Kidney (tissue), 22 donors: ENCODE results near the gene RANGRF. TPM values are rescaled to one million over a fixed set of nuclear protein-coding genes. Genes with fewer than 3 reads are reported as not detected.

Experiments
- DNase-seq, 5 donors: peaks; one replicate each; pipeline ENCODE4 v3.0.0-alpha.2; 2013 to 2020
- FAIRE-seq: peaks from 2 replicates; lab custom pipeline; 2012; peaks lifted over from hg19 to GRCh38; lab: Jason Lieb, UNC
- H3K27ac ChIP-seq, 2 donors: one replicate each; pipeline ENCODE4 v1.7.0; 2013; ENCODE audit warnings: low read depth in 2 of 2, low read length in 2 of 2, inconsistent platforms in 1 of 2
- H3K27me3 ChIP-seq: one replicate; pipeline ENCODE4 v1.7.1; 2013; ENCODE audit warnings: low read length, inconsistent platforms; ENCODE audit not compliant: control insufficient read depth, insufficient read depth
- H3K36me3 ChIP-seq, 3 donors: one replicate each; pipeline versions ENCODE4 v1.7.0 to v1.7.1; 2013; ENCODE audit warnings: low read length in 3 of 3, control low read depth in 1 of 3, inconsistent platforms in 1 of 3; ENCODE audit not compliant: insufficient read depth in 3 of 3, control insufficient read depth in 2 of 3
- H3K4me1 ChIP-seq, 3 donors: one replicate each; pipeline versions ENCODE4 v1.7.0 to v1.7.1; 2013; ENCODE audit warnings: low read length in 3 of 3, inconsistent platforms in 1 of 3, low read depth in 1 of 3; ENCODE audit not compliant: control insufficient read depth in 2 of 3, insufficient read depth in 2 of 3
- H3K4me3 ChIP-seq, 3 donors: one replicate each; pipeline versions ENCODE4 v1.7.0 to v1.8.1; 2013; ENCODE audit warnings: low read length in 3 of 3, control low read depth in 1 of 3, inconsistent platforms in 1 of 3
- H3K9ac ChIP-seq, 3 donors: one replicate each; pipeline versions ENCODE4 v1.7.0 to v1.7.1; 2013; ENCODE audit warnings: low read length in 3 of 3, control low read depth in 1 of 3, inconsistent platforms in 1 of 3
- H3K9me3 ChIP-seq, 3 donors: one replicate each; pipeline versions ENCODE4 v1.7.0 to v1.7.1; 2013; ENCODE audit warnings: low read length in 3 of 3, control low read depth in 1 of 3, inconsistent platforms in 1 of 3; ENCODE audit not compliant: control insufficient read depth in 2 of 3, insufficient read depth in 1 of 3
- intact Hi-C: fragments of 100-400 bp; cut with DNase I; formaldehyde crosslinking; loops from one replicate; pipeline ENCODE4 v1.11.1; 2022
- long read RNA-seq, 10 donors: library from polyadenylated mRNA in 1 of 10; unstranded in 1 of 10; transcript quantifications; one replicate each; pipeline ENCODE4 v2.0.0 and lab custom pipeline, GENCODE V29; 2021 to 2026
- polyA plus RNA-seq: library from polyadenylated mRNA; stranded (reverse); fragments of 350-450 nt; fragmentation: Illumina TruSeq; extraction: RNeasy Lipid Tissue Mini Kit (QIAGEN cat#74804); gene quantifications from one replicate; pipeline ENCODE4 v1.2.3, GENCODE V29; 2014; ENCODE audit warnings: low read depth, low replicate concordance; ENCODE audit not compliant: insufficient read depth
- total RNA-seq: library from RNA; stranded (reverse); fragmentation: NEBNext Ultra II Directional; extraction: Animal tissue kit (Norgen Biotek cat#: 25700); gene quantifications from one replicate; pipeline ENCODE4 v1.2.1, GENCODE V29; 2021
- TF ChIP-seq, protein P1 (sequence below): IDR thresholded peaks from 3 replicates; pipeline ENCODE4 v1.5.1; 2012; ENCODE audit warnings: mild to moderate bottlenecking, moderate library complexity, borderline replicate concordance; ENCODE audit not compliant: insufficient read depth; ENCODE audit errors: extremely low read depth
- donor health status: control.
- donor health status: control.
- donor health status: control.
- donor health status: control.
- donor health status: control.
- donor health status: DM: yes; HTN: yes; CAD: no.
- donor health status: Normal renal cell carcinoma (clear cell type).

Gene RANGRF, protein sequence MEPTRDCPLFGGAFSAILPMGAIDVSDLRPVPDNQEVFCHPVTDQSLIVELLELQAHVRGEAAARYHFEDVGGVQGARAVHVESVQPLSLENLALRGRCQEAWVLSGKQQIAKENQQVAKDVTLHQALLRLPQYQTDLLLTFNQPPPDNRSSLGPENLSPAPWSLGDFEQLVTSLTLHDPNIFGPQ
- total RNA-seq, result 20.1 TPM
- 91.8 TPM for polyA plus RNA-seq
- long read RNA-seq, donor 1, transcript RANGRF-201 (5 exons, 1,009 nt), result major isoform, 11 of 18 reads
- long read RNA-seq, donor 1, partial matches to known transcripts, result 0 of 18 reads
- long read RNA-seq, donor 1, other reads (novel, unspliced or antisense), result 0 of 18 reads
- long read RNA-seq, donor 2, transcript RANGRF-201 (5 exons, 1,009 nt), result major isoform, 9 of 28 reads
- long read RNA-seq, donor 2, transcript RANGRF-203 (3 exons, 1,140 nt), result minor isoform, 5 of 28 reads
- long read RNA-seq, donor 2, partial matches to known transcripts, result 6 of 28 reads
- long read RNA-seq, donor 2, other reads (novel, unspliced or antisense), result 0 of 28 reads
- long read RNA-seq, donor 3, transcript RANGRF-202 (4 exons, 1,074 nt), result minor isoform, 5 of 32 reads
- long read RNA-seq, donor 3, transcript RANGRF-201 (5 exons, 1,009 nt), result major isoform, 15 of 32 reads
- long read RNA-seq, donor 3, transcript RANGRF-203 (3 exons, 1,140 nt), result minor isoform, 5 of 32 reads
- long read RNA-seq, donor 3, partial matches to known transcripts, result 5 of 32 reads
- long read RNA-seq, donor 3, other reads (novel, unspliced or antisense), result 0 of 32 reads
- long read RNA-seq, donor 4, transcript RANGRF-201 (5 exons, 1,009 nt), result major isoform, 7 of 26 reads
- long read RNA-seq, donor 4, partial matches to known transcripts, result 10 of 26 reads
- long read RNA-seq, donor 4, other reads (novel, unspliced or antisense), result 0 of 26 reads
- long read RNA-seq, donor 5, partial matches to known transcripts, result 0 of 2 reads
- long read RNA-seq, donor 5, other reads (novel, unspliced or antisense), result 0 of 2 reads
- long read RNA-seq, donor 6, transcript RANGRF-205 (4 exons, 749 nt), result minor isoform, 13 of 60 reads
- long read RNA-seq, donor 6, transcript RANGRF-203 (3 exons, 1,140 nt), result minor isoform, 11 of 60 reads
- long read RNA-seq, donor 6, transcript RANGRF-201 (5 exons, 1,009 nt), result major isoform, 18 of 60 reads
- long read RNA-seq, donor 6, partial matches to known transcripts, result 14 of 60 reads
- long read RNA-seq, donor 6, other reads (novel, unspliced or antisense), result 0 of 60 reads
- long read RNA-seq, donor 7, transcript RANGRF-201 (5 exons, 1,009 nt), result major isoform, 8 of 24 reads
- long read RNA-seq, donor 7, transcript RANGRF-202 (4 exons, 1,074 nt), result minor isoform, 5 of 24 reads
- long read RNA-seq, donor 7, partial matches to known transcripts, result 4 of 24 reads
- long read RNA-seq, donor 7, other reads (novel, unspliced or antisense), result 2 of 24 reads
- long read RNA-seq, donor 8, transcript RANGRF-205 (4 exons, 749 nt), result major isoform, 9 of 33 reads
- long read RNA-seq, donor 8, transcript RANGRF-203 (3 exons, 1,140 nt), result minor isoform, 7 of 33 reads
- long read RNA-seq, donor 8, transcript RANGRF-202 (4 exons, 1,074 nt), result minor isoform, 5 of 33 reads
- long read RNA-seq, donor 8, transcript RANGRF-201 (5 exons, 1,009 nt), result minor isoform, 6 of 33 reads
- long read RNA-seq, donor 8, partial matches to known transcripts, result 5 of 33 reads
- long read RNA-seq, donor 8, other reads (novel, unspliced or antisense), result 0 of 33 reads
- long read RNA-seq, donor 9, transcript RANGRF-201 (5 exons, 1,009 nt), result major isoform, 5 of 12 reads
- long read RNA-seq, donor 9, partial matches to known transcripts, result 0 of 12 reads
- long read RNA-seq, donor 9, other reads (novel, unspliced or antisense), result 0 of 12 reads
- long read RNA-seq, donor 10, partial matches to known transcripts, result 0 of 16 reads
- long read RNA-seq, donor 10, other reads (novel, unspliced or antisense), result 0 of 16 reads

DNA sequence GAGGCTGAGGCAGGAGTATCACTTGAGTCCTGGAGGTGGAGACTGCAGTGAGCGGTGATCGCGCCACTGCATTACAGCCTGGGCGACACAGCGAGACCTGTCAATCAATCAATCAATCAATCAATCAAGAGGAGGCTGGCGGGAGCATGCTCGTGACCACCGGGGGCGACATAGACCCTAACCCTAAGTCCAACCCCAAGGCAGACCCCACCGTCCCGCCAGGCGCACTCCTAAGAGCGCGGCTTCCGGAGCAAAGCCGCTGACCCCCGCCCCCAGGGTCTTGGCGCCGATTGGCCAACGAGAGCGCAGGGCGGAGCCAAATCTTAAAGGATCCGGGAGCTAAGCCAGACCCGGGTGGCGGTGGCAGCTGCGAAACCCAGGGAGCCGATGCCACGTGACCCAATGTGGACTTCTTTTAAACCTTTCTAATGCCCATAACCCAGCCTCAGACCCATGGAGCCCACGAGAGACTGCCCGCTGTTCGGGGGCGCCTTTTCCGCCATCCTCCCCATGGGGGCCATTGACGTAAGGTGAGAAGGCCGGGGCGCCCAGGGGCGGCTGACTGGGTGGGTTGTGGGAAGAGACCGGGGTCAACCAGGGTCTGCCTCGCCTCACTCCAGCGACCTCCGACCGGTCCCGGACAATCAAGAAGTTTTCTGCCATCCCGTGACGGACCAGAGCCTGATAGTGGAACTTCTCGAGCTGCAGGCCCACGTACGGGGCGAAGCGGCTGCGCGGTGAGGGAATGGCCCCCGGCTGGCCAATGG, at the start of gene RANGRF:
TSS of gene RANGRF (plus strand) at position 335 of the 767 bp plus-strand sequence. CDS start at position 454, 119 bp downstream.
- H3K4me3 ChIP-seq, result peak within 1 kb of the TSS; percentile 94 to 96 (median 96)
- H3K36me3 ChIP-seq, result no peaks in the 10 kb centered on the region
- intact Hi-C loops, result no loop called here
- H3K27me3 ChIP-seq, result no peaks in the 10 kb centered on the region
- H3K9ac ChIP-seq, result peak within 1 kb of the TSS; percentile 57 to 96 (median 91)
- TF ChIP-seq, protein P1, sequence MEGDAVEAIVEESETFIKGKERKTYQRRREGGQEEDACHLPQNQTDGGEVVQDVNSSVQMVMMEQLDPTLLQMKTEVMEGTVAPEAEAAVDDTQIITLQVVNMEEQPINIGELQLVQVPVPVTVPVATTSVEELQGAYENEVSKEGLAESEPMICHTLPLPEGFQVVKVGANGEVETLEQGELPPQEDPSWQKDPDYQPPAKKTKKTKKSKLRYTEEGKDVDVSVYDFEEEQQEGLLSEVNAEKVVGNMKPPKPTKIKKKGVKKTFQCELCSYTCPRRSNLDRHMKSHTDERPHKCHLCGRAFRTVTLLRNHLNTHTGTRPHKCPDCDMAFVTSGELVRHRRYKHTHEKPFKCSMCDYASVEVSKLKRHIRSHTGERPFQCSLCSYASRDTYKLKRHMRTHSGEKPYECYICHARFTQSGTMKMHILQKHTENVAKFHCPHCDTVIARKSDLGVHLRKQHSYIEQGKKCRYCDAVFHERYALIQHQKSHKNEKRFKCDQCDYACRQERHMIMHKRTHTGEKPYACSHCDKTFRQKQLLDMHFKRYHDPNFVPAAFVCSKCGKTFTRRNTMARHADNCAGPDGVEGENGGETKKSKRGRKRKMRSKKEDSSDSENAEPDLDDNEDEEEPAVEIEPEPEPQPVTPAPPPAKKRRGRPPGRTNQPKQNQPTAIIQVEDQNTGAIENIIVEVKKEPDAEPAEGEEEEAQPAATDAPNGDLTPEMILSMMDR, result no peak
- peaks cover 0 to 17% (median 15%) of the 10 kb centered on the region in 3 donors for H3K4me1 ChIP-seq
- no peak for FAIRE-seq
- H3K9me3 ChIP-seq, result no peaks in the 10 kb centered on the region
- peak; percentile 91 to 97 (median 95) for DNase-seq
- peak within 1 kb of the TSS; percentile 94 to 95 for H3K27ac ChIP-seq

DNA sequence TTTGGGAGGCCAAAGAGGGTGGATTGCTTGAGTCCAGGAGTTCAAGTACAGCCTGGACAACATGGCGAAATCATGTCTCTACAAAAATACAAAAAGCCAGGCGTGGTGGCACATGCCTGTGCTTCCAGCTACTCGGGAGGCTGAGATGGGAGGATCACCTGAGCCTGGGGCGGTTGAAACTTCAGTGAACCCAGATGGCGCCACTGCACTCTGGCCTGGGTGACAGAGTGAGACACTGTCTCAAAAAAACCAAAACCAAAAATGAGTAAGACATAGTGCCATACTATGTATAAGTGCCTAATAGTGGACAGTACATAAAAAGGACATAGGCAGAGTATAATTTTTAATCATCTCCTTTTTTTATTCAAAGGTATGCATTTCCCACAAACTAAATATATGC, 44.6 kb upstream of the RANGRF start:
- FAIRE-seq (no peak), DNase-seq (peak in 1 of 5 donors; percentile 50)
- TF ChIP-seq, protein P1, result no peak
- Histone ChIP-seq H3K9me3 (no peaks in the 10 kb centered on the region), H3K27me3 (no peaks in the 10 kb centered on the region), H3K36me3 (peaks cover 0 to 4% (median 2%) of the 10 kb centered on the region in 3 donors), H3K9ac (no peak overlapping the region), H3K4me1 (peaks cover 0 to 3% (median 0%) of the 10 kb centered on the region in 3 donors), H3K27ac (no peak overlapping the region), H3K4me3 (no peak overlapping the region)
- intact Hi-C loops, result no loop called here
